PFSK-1 (cell line): ENCODE data around the gene SMLR1.

Source experiments
- POLR2AphosphoS5 ChIP-seq: IDR thresholded peaks from 2 replicates; pipeline ENCODE4 v1.6.1; 2012; ENCODE audit warnings: low read depth, mild to moderate bottlenecking, control low read depth, low read length, moderate library complexity
- SIN3A ChIP-seq: IDR thresholded peaks from 2 replicates; pipeline ENCODE4 v1.6.1; 2012; ENCODE audit warnings: mild to moderate bottlenecking, low read length, moderate library complexity, borderline replicate concordance; ENCODE audit not compliant: insufficient read depth

DNA sequence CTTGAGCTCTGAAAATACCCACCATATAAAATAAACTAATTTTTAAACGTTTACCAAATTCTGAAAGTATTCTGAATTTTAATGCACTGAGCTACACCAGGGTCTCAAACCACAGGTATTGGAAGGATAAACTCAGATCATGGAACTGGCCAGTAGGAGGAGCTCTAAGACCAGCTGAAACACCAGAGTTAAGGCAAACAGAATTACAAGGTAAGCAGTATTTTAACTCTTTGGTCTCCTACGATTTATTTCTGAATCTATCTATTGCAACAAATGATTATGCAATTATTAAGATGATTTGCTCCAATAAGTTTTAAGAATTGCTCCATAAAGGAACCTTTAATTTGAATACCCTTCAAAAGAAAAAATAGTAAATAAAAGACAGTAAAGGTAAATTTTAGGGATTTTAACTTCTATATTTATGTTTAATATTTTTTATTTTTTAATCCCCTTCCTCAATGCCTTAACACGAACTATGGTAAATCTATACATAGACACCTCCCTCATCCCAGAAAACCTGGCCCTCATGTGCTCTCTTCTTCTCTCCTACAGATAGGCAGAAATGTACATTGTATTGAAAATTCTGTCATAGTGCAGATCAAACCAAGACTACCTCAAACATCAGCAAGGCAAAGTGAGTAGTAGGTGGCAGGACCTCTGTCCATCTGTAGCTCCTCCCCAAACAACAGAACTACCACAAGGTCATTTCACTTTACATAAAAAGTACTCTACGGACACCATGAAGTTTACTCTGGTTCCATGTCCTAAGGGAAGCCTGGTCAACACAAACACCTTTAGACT lies 58.4 kb downstream of the SMLR1 start:
- TF ChIP-seq SIN3A (no peak), POLR2AphosphoS5 (no peak)
